ENCODE measurements around the gene SPA17.

DNA sequence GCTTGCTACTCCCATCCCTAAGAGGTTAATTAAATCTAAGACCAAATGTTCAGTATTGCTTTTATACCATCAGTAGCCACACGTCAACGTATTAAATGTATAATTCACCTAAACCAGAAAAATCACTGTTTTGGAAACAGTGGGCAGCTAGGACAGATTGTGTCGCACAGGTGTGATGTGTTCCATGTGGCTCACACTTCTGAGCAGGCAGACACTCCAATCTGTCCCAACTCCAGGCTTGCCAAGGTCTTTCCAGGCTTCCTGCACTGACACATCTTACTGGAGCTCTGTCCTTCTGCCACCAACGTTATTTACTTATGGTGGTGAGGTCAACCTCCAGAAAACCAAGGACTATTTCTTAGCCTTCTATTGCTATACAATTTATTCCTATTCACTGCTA lies 11.6 kb upstream of the SPA17 start:
- no peak for TF ChIP-seq MAFK (IDR thresholded peaks at IDR 0.05; ENCODE audit: low read depth, low read length)
- TF ChIP-seq, protein P1, sequence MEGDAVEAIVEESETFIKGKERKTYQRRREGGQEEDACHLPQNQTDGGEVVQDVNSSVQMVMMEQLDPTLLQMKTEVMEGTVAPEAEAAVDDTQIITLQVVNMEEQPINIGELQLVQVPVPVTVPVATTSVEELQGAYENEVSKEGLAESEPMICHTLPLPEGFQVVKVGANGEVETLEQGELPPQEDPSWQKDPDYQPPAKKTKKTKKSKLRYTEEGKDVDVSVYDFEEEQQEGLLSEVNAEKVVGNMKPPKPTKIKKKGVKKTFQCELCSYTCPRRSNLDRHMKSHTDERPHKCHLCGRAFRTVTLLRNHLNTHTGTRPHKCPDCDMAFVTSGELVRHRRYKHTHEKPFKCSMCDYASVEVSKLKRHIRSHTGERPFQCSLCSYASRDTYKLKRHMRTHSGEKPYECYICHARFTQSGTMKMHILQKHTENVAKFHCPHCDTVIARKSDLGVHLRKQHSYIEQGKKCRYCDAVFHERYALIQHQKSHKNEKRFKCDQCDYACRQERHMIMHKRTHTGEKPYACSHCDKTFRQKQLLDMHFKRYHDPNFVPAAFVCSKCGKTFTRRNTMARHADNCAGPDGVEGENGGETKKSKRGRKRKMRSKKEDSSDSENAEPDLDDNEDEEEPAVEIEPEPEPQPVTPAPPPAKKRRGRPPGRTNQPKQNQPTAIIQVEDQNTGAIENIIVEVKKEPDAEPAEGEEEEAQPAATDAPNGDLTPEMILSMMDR (conservative IDR thresholded peaks at IDR 0.05; ENCODE audit: low read depth, low read length) = no peak
- no peak for TF ChIP-seq BHLHE40 (IDR thresholded peaks at IDR 0.05; ENCODE audit: low read depth, low read length)
- no peak for TF ChIP-seq MAZ (IDR thresholded peaks at IDR 0.05; ENCODE audit: borderline replicate concordance, low read depth, low read length)
- TF ChIP-seq POLR2A (IDR thresholded peaks at IDR 0.05; ENCODE audit: low read depth, low read length) = no peak
- TF ChIP-seq RAD21 (IDR thresholded peaks at IDR 0.05; ENCODE audit: low read length) = no peak
- TF ChIP-seq MXI1 (IDR thresholded peaks at IDR 0.05; ENCODE audit: borderline replicate concordance, low read depth, low read length) = no peak
- TF ChIP-seq CEBPB (IDR thresholded peaks at IDR 0.05; ENCODE audit: low read depth, low read length) = no peak
- TF ChIP-seq, protein P2, sequence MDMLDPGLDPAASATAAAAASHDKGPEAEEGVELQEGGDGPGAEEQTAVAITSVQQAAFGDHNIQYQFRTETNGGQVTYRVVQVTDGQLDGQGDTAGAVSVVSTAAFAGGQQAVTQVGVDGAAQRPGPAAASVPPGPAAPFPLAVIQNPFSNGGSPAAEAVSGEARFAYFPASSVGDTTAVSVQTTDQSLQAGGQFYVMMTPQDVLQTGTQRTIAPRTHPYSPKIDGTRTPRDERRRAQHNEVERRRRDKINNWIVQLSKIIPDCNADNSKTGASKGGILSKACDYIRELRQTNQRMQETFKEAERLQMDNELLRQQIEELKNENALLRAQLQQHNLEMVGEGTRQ (IDR thresholded peaks at IDR 0.05; ENCODE audit: low read depth, low read length) = no peak
- TF ChIP-seq NFE2L2 (IDR thresholded peaks at IDR 0.05; ENCODE audit: low read depth, low read length) = no peak
